ENCODE measurements around the gene LRRC52.

The LRRC52 gene

GRCh38 chr1:165543532-165544438 lies at the start of gene LRRC52:
TSS of gene LRRC52 (plus strand) at chr1:165544000. CDS start at chr1:165544297, 297 bp downstream.
- DNase-seq (ENCODE audit: low read depth, low spot score) = no peak

- DNase-seq (ENCODE audit: low read depth, low spot score) = no peak
Measured at GRCh38 chr1:165494949-165495857, 48.6 kb upstream of the LRRC52 start.

GRCh38 chr1:165495858-165496205 lies 48.0 kb upstream of the LRRC52 start:
- DNase-seq (ENCODE audit: low read depth, low spot score) = no peak

GRCh38 chr1:165496501-165496900 lies 47.3 kb upstream of the LRRC52 start:
- no peak for DNase-seq (ENCODE audit: low read depth, low spot score)

GRCh38 chr1:165497069-165498013 lies 46.5 kb upstream of the LRRC52 start:
- DNase-seq (ENCODE audit: low read depth, low spot score) = no peak

GRCh38 chr1:165501330-165501969 lies 42.4 kb upstream of the LRRC52 start:
- no peak for DNase-seq (ENCODE audit: low read depth, low spot score)

GRCh38 chr1:165501970-165502348 lies 41.8 kb upstream of the LRRC52 start:
- DNase-seq (ENCODE audit: low read depth, low spot score) = no peak

- DNase-seq (ENCODE audit: low read depth, low spot score) = no peak
Measured at GRCh38 chr1:165507570-165507969, 36.2 kb upstream of the LRRC52 start.

GRCh38 chr1:165508291-165508690 lies 35.5 kb upstream of the LRRC52 start:
- DNase-seq (ENCODE audit: low read depth, low spot score) = no peak

- DNase-seq (ENCODE audit: low read depth, low spot score) = no peak
Measured at GRCh38 chr1:165512816-165513215, 31.0 kb upstream of the LRRC52 start.

GRCh38 chr1:165516469-165516868 lies 27.3 kb upstream of the LRRC52 start:
- DNase-seq (ENCODE audit: low read depth, low spot score) = no peak

GRCh38 chr1:165520646-165521045 lies 23.2 kb upstream of the LRRC52 start:
- DNase-seq (ENCODE audit: low read depth, low spot score) = no peak

- no peak for DNase-seq (ENCODE audit: low read depth, low spot score)
Measured at GRCh38 chr1:165524639-165525285, 19.0 kb upstream of the LRRC52 start.

GRCh38 chr1:165525708-165526107 lies 18.1 kb upstream of the LRRC52 start:
- DNase-seq (ENCODE audit: low read depth, low spot score) = no peak

- no peak for DNase-seq (ENCODE audit: low read depth, low spot score)
Measured at GRCh38 chr1:165527251-165528007, 16.4 kb upstream of the LRRC52 start.

- DNase-seq (ENCODE audit: low read depth, low spot score) = no peak
Measured at GRCh38 chr1:165531021-165531420, 12.8 kb upstream of the LRRC52 start.

- no peak for DNase-seq (ENCODE audit: low read depth, low spot score)
Measured at GRCh38 chr1:165532053-165532452, 11.7 kb upstream of the LRRC52 start.

- DNase-seq (ENCODE audit: low read depth, low spot score) = no peak
Measured at GRCh38 chr1:165533254-165533653, 10.5 kb upstream of the LRRC52 start.

GRCh38 chr1:165536016-165536415 lies 7.8 kb upstream of the LRRC52 start:
- no peak for DNase-seq (ENCODE audit: low read depth, low spot score)

Data from activated naive CD8-positive, alpha-beta T cell treated with anti-CD3 and anti-CD28 coated beads, Interleukin-2, amount 50 U/mL, for 16 hours (primary cell).